GM23338 (cell line): ENCODE results near the gene HSPB8. TPM values are rescaled to one million over a fixed set of nuclear protein-coding genes. Genes with fewer than 3 reads are reported as not detected.

ENCODE experiments used
- ATAC-seq: fragments of 200-7000 bp; cut with Tn5 transposase; 3 replicates; pipeline ENCODE4 v1.9.1; 2020
- DNase-seq: peaks from one replicate; pipeline ENCODE4 v3.0.0-alpha.2; 2015; ENCODE audit warnings: low spot score
- H2AFZ ChIP-seq: fragments of 200-600 bp; sonication (generic); 2 replicates; pipeline ENCODE4 v1.8.0; 2016; ENCODE audit warnings: antibody characterized with exemption, mild to moderate bottlenecking, moderate library complexity
- H3F3A ChIP-seq: fragments of 200-600 bp; sonication (generic); replicated peaks from 2 replicates; pipeline ENCODE4 v1.8.0; 2017; ENCODE audit warnings: antibody characterized with exemption, mixed run types, low read depth
- H3K27ac ChIP-seq: fragments of 200-600 bp; sonication (generic); 2 replicates; pipeline ENCODE4 v1.6.1; 2016; ENCODE audit warnings: low read depth
- H3K27me3 ChIP-seq: fragments of 200-600 bp; sonication (generic); 2 replicates; pipeline ENCODE4 v1.8.0; 2016; ENCODE audit warnings: mild to moderate bottlenecking, mixed run types, moderate library complexity; ENCODE audit not compliant: insufficient read depth
- H3K36me3 ChIP-seq: fragments of 200-600 bp; sonication (generic); 2 replicates; pipeline ENCODE4 v1.8.0; 2016; ENCODE audit warnings: mild to moderate bottlenecking; ENCODE audit not compliant: insufficient read depth
- H3K4me1 ChIP-seq: fragments of 200-600 bp; sonication (generic); 2 replicates; pipeline ENCODE4 v1.8.0; 2016; ENCODE audit warnings: mild to moderate bottlenecking, moderate library complexity; ENCODE audit not compliant: insufficient read depth
- H3K4me2 ChIP-seq: fragments of 200-600 bp; sonication (generic); 2 replicates; pipeline ENCODE4 v1.7.1; 2017; ENCODE audit warnings: mixed run types
- H3K4me3 ChIP-seq: fragments of 200-600 bp; sonication (generic); 2 replicates; pipeline ENCODE4 v1.6.1; 2016; ENCODE audit warnings: mixed run types
- H3K79me2 ChIP-seq: fragments of 200-600 bp; sonication (generic); replicated peaks from 2 replicates; pipeline ENCODE4 v1.8.0; 2017; ENCODE audit warnings: mild to moderate bottlenecking; ENCODE audit not compliant: insufficient read depth
- H3K9me2 ChIP-seq: fragments of 200-600 bp; sonication (generic); 2 replicates; pipeline ENCODE4 v1.8.0; 2017; ENCODE audit not compliant: insufficient read depth
- H4K20me1 ChIP-seq: fragments of 200-600 bp; sonication (generic); replicated peaks from 2 replicates; pipeline ENCODE4 v1.8.0; 2017; ENCODE audit warnings: mild to moderate bottlenecking; ENCODE audit not compliant: insufficient read depth
- H3K27ac Mint-ChIP-seq: 2 replicates; pipeline ENCODE4 v1.8.0; 2020; ENCODE audit warnings: inconsistent platforms, mild to moderate bottlenecking, moderate library complexity, mixed read lengths
- H3K27me3 Mint-ChIP-seq: 3 replicates; pipeline ENCODE4 v1.8.0; 2022; ENCODE audit warnings: low read depth, mild to moderate bottlenecking, moderate library complexity, mixed read lengths, inconsistent platforms; ENCODE audit not compliant: insufficient read depth, poor library complexity
- H3K36me3 Mint-ChIP-seq: 3 replicates; pipeline ENCODE4 v1.8.0; 2021; ENCODE audit warnings: low read depth, mild to moderate bottlenecking, inconsistent platforms, moderate library complexity, mixed read lengths
- H3K4me1 Mint-ChIP-seq: 3 replicates; pipeline ENCODE4 v1.8.0; 2020; ENCODE audit warnings: mild to moderate bottlenecking, inconsistent platforms, mixed read lengths
- H3K4me3 Mint-ChIP-seq: 3 replicates; pipeline ENCODE4 v1.8.0; 2021; ENCODE audit warnings: moderate library complexity, mild to moderate bottlenecking, inconsistent platforms, mixed read lengths
- H3K9me3 Mint-ChIP-seq: 3 replicates; pipeline ENCODE4 v1.8.0; 2020; ENCODE audit warnings: moderate library complexity, mild to moderate bottlenecking, inconsistent platforms, mixed read lengths
- CREB1 ChIP-seq: fragments of 250-450 bp; sonication (Bioruptor Pico); IDR thresholded peaks from 2 replicates; pipeline ENCODE4 v1.5.0; 2020; ENCODE audit warnings: low read depth, mild to moderate bottlenecking, moderate library complexity
- EZH2 ChIP-seq: fragments of 200-600 bp; sonication (generic); IDR thresholded peaks from one replicate; pipeline ENCODE4 v1.8.0; 2017; ENCODE audit warnings: antibody characterized with exemption, mild to moderate bottlenecking, low read depth; ENCODE audit not compliant: unreplicated experiment
- JUNB ChIP-seq: IDR thresholded peaks from one replicate; pipeline ENCODE4 v1.6.1; 2016; ENCODE audit warnings: antibody characterized with exemption; ENCODE audit not compliant: unreplicated experiment
- NANOG ChIP-seq: IDR thresholded peaks from 2 replicates; pipeline ENCODE4 v1.6.1; 2016; ENCODE audit warnings: antibody characterized with exemption, borderline replicate concordance
- POLR2AphosphoS5 ChIP-seq: IDR thresholded peaks from 2 replicates; pipeline ENCODE4 v1.6.1; 2016; ENCODE audit warnings: antibody characterized with exemption, low read depth
- STAT1 ChIP-seq: IDR thresholded peaks from one replicate; pipeline ENCODE4 v1.6.1; 2016; ENCODE audit warnings: antibody characterized with exemption; ENCODE audit not compliant: unreplicated experiment
- ZNF114 ChIP-seq: fragments of 250-450 bp; sonication (Bioruptor Pico); IDR thresholded peaks from 2 replicates; pipeline ENCODE4 v1.5.0; 2020; ENCODE audit warnings: mild to moderate bottlenecking, moderate library complexity
- polyA plus RNA-seq: library from polyadenylated mRNA; unstranded; fragments of >200 nt; fragmentation: Nextera tagmentation; extraction: Ambion mirVana; gene quantifications from 2 replicates; pipeline ENCODE4 v1.2.1, GENCODE V29; 2016
- total RNA-seq: library from RNA; depleted of rRNA; stranded (reverse); fragments of >200 nt; shearing (Covaris generic); gene quantifications from 2 replicates; pipeline ENCODE4 v1.2.3, GENCODE V29; 2014
- TF ChIP-seq, protein P1 (sequence below), 2 experiments: fragments of 200-600 bp in 1 of 2; sonication (generic) in 1 of 2; conservative IDR thresholded peaks; 2 replicates each; pipeline versions ENCODE4 v1.5.1 to v1.6.1; 2016 to 2017; ENCODE audit warnings: antibody characterized with exemption in 2 of 2, low read depth in 2 of 2, mild to moderate bottlenecking in 2 of 2, moderate library complexity in 1 of 2
- TF ChIP-seq, protein P2 (sequence below): fragments of 250-450 bp; sonication (Bioruptor Pico); IDR thresholded peaks from 2 replicates; pipeline ENCODE4 v1.5.0; 2020; ENCODE audit warnings: mild to moderate bottlenecking, moderate library complexity

Gene HSPB8
- total and polyA plus RNA-seq, 2 experiments from 2014 or later: 3.5 to 4.8 TPM

DNA sequence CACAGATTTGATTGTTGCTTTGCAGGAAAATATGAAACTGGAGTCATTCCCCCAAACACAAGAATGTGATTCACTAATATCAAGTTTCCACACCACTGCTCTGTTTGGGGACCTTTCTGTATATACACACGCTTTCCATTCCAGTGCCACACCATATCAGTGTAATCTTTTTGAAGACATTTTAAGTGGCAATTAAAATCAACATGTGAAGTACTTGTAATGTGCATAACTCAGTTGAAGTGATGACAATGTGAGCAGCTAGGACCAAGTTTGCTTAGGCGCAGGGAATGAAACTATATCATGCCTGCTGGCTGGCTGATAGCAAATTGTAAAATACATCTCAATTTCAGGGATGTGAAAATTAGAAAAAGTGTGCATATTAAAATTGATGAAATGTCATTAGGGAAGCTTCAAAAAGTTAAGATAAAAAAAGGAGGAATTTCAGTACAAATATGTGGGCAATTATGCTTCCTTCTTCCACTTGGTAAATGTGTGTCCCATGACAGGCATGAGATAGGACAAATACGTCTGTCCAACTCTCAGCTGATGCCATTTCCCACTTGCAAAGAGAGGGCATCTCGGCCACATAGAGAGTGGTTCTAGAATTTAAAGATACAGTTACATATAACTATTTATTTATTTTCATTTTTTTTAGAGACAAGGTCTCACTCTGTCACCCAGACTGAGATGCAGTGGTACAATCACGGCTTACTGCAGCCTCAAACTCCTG, 43.7 kb downstream of the HSPB8 start:
- no peaks in the 10 kb centered on the region for H3K27me3 ChIP-seq
- H3K4me1 ChIP-seq: peaks cover 18% of the 10 kb centered on the region
- no peaks in the 10 kb centered on the region for H3K9me2 ChIP-seq
- no peak for TF ChIP-seq EZH2
- no peak for TF ChIP-seq JUNB
- TF ChIP-seq, protein P1, sequence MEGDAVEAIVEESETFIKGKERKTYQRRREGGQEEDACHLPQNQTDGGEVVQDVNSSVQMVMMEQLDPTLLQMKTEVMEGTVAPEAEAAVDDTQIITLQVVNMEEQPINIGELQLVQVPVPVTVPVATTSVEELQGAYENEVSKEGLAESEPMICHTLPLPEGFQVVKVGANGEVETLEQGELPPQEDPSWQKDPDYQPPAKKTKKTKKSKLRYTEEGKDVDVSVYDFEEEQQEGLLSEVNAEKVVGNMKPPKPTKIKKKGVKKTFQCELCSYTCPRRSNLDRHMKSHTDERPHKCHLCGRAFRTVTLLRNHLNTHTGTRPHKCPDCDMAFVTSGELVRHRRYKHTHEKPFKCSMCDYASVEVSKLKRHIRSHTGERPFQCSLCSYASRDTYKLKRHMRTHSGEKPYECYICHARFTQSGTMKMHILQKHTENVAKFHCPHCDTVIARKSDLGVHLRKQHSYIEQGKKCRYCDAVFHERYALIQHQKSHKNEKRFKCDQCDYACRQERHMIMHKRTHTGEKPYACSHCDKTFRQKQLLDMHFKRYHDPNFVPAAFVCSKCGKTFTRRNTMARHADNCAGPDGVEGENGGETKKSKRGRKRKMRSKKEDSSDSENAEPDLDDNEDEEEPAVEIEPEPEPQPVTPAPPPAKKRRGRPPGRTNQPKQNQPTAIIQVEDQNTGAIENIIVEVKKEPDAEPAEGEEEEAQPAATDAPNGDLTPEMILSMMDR (conservative IDR thresholded peaks at IDR 0.05; ENCODE audit: low read depth in 2 of 2): no peak
- TF ChIP-seq STAT1: no peak
- TF ChIP-seq NANOG: no peak
- no peak for TF ChIP-seq CREB1 (CRISPR knock-in tag)
- TF ChIP-seq ZNF114 (CRISPR knock-in tag): no peak
- TF ChIP-seq, protein P2, sequence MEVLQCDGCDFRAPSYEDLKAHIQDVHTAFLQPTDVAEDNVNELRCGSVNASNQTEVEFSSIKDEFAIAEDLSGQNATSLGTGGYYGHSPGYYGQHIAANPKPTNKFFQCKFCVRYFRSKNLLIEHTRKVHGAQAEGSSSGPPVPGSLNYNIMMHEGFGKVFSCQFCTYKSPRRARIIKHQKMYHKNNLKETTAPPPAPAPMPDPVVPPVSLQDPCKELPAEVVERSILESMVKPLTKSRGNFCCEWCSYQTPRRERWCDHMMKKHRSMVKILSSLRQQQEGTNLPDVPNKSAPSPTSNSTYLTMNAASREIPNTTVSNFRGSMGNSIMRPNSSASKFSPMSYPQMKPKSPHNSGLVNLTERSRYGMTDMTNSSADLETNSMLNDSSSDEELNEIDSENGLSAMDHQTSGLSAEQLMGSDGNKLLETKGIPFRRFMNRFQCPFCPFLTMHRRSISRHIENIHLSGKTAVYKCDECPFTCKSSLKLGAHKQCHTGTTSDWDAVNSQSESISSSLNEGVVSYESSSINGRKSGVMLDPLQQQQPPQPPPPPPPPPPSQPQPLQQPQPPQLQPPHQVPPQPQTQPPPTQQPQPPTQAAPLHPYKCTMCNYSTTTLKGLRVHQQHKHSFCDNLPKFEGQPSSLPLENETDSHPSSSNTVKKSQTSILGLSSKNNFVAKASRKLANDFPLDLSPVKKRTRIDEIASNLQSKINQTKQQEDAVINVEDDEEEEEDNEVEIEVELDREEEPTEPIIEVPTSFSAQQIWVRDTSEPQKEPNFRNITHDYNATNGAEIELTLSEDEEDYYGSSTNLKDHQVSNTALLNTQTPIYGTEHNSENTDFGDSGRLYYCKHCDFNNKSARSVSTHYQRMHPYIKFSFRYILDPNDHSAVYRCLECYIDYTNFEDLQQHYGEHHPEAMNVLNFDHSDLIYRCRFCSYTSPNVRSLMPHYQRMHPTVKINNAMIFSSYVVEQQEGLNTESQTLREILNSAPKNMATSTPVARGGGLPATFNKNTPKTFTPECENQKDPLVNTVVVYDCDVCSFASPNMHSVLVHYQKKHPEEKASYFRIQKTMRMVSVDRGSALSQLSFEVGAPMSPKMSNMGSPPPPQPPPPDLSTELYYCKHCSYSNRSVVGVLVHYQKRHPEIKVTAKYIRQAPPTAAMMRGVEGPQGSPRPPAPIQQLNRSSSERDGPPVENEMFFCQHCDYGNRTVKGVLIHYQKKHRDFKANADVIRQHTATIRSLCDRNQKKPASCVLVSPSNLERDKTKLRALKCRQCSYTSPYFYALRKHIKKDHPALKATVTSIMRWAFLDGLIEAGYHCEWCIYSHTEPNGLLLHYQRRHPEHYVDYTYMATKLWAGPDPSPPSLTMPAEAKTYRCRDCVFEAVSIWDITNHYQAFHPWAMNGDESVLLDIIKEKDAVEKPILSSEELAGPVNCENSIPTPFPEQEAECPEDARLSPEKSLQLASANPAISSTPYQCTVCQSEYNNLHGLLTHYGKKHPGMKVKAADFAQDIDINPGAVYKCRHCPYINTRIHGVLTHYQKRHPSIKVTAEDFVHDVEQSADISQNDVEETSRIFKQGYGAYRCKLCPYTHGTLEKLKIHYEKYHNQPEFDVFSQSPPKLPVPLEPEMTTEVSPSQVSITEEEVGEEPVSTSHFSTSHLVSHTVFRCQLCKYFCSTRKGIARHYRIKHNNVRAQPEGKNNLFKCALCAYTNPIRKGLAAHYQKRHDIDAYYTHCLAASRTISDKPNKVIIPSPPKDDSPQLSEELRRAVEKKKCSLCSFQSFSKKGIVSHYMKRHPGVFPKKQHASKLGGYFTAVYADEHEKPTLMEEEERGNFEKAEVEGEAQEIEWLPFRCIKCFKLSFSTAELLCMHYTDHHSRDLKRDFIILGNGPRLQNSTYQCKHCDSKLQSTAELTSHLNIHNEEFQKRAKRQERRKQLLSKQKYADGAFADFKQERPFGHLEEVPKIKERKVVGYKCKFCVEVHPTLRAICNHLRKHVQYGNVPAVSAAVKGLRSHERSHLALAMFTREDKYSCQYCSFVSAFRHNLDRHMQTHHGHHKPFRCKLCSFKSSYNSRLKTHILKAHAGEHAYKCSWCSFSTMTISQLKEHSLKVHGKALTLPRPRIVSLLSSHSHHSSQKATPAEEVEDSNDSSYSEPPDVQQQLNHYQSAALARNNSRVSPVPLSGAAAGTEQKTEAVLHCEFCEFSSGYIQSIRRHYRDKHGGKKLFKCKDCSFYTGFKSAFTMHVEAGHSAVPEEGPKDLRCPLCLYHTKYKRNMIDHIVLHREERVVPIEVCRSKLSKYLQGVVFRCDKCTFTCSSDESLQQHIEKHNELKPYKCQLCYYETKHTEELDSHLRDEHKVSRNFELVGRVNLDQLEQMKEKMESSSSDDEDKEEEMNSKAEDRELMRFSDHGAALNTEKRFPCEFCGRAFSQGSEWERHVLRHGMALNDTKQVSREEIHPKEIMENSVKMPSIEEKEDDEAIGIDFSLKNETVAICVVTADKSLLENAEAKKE (CRISPR knock-in tag): no peak
- TF ChIP-seq POLR2AphosphoS5: no peak
- ATAC-seq (no peak), DNase-seq (no peak)
- no peak overlapping the region for H3K27ac Mint-ChIP-seq
- peaks cover 46% of the 10 kb centered on the region for H3K4me1 Mint-ChIP-seq
- H3K9me3 Mint-ChIP-seq: peaks cover 29% of the 10 kb centered on the region
- H3K4me3 ChIP-seq: no peak overlapping the region
- H3K36me3 Mint-ChIP-seq: peaks cover 22% of the 10 kb centered on the region; the same call in 2 of the 3 replicates
- no peaks in the 10 kb centered on the region for H4K20me1 ChIP-seq
- H3K27ac ChIP-seq: no peak overlapping the region
- H3K79me2 ChIP-seq: no peaks in the 10 kb centered on the region
- no peak overlapping the region for H2AFZ ChIP-seq
- no peak overlapping the region for H3K4me3 Mint-ChIP-seq
- no peaks in the 10 kb centered on the region for H3F3A ChIP-seq
- H3K27me3 Mint-ChIP-seq: peaks cover 13% of the 10 kb centered on the region
- H3K4me2 ChIP-seq: no peak overlapping the region
- H3K36me3 ChIP-seq: 0 out of 2 replicates have a peak, but pooled peaks cover 4% of the 10 kb centered on the region
